ENCODE measurements around the gene ERAP2.

- TF ChIP-seq CTCF (IDR thresholded peaks at IDR 0.05) (no peak), POLR2A (IDR thresholded peaks at IDR 0.05) (no peak)
Measured at GRCh38 chr5:96864922-96865530, 11.3 kb upstream of the ERAP2 start.

All from transverse colon (tissue), 3 donors.